ENCODE data around the gene SPATA32. TPM values are rescaled to one million over a fixed set of nuclear protein-coding genes. Genes with fewer than 3 reads are reported as not detected.

SPATA32 gene
- total and polyA plus RNA-seq, 2 experiments from 2014 or later = not detected

DNA sequence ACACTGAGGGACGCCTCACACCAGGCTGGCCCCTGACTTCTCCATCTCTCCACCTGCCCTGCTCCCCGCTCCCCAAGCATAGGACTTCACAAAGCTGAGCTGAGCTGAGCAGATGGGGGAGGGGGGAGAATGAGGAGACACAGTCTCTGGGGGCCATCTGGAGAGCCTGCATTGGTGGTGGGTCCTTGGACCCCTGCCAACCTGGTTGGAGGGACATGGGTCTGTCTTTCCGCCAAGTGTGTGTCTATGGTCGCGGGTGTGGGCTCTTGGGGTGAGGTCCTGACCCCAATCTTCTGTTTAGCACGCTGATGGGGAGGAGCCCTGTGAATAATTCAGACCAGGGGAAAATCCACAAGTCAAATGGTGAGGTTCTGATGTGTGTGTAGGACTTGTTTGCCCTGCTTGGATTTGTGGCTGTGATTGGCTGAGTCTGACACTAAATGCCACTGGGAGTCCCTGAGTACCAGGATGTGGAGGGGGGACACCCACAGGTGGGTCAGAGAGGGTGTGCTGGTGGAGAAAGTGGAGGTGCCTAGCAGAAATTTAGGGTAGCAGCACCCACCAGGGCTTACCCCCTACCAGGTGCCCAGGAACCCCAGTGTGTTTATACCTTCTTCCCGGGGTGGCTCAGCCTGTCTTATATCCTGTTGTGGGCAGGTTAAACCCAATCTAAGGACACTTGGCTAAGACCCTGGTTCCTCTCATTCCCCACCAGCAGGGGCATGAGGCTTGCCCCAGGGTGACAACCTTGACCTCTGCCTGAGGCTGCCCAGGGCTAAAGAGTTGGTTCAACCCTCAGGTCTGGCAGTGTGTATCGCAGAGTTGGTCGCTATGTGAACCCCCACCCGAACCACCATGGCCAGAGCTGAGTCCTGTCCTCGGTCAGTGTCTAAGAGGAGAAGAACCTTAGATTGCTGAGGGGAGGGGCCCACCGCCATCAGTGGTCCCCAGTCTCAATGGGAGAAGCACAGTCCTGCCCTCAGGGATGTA, 38.1 kb downstream of the SPATA32 start:
- Histone ChIP-seq H3K36me3 (ENCODE audit: insufficient read depth) (no peaks in the 10 kb centered on the region), H3K27ac (ENCODE audit: low read depth) (no peak overlapping the region), H3F3A (replicated peaks; ENCODE audit: low read depth) (0 out of 2 replicates have a peak, but pooled peaks cover 2% of the 10 kb centered on the region), H3K27me3 (ENCODE audit: insufficient read depth) (peaks cover 46% of the 10 kb centered on the region), H3K9me2 (ENCODE audit: insufficient read depth) (no peaks in the 10 kb centered on the region), H3K4me1 (ENCODE audit: insufficient read depth) (peaks cover 25% of the 10 kb centered on the region), H3K79me2 (replicated peaks; ENCODE audit: insufficient read depth) (no peaks in the 10 kb centered on the region), H4K20me1 (replicated peaks; ENCODE audit: insufficient read depth) (no peaks in the 10 kb centered on the region), H3K4me2 (no peak overlapping the region), H2AFZ (no peak overlapping the region), H3K4me3 (no peak overlapping the region)
- Mint-ChIP-seq H3K4me1 (peaks cover 41% of the 10 kb centered on the region), H3K27ac (no peak overlapping the region), H3K9me3 (no peaks in the 10 kb centered on the region; the same call in 2 of the 3 replicates), H3K4me3 (peak overlapping the region; percentile 10; the same call in 1 of the 3 replicates), H3K36me3 (ENCODE audit: low read depth) (no peaks in the 10 kb centered on the region), H3K27me3 (ENCODE audit: insufficient read depth, low read depth, poor library complexity) (peaks cover 51% of the 10 kb centered on the region)
- no peak for TF ChIP-seq JUNB (IDR thresholded peaks at IDR 0.05; ENCODE audit: unreplicated experiment)
- no peak for TF ChIP-seq NANOG (IDR thresholded peaks at IDR 0.05; ENCODE audit: borderline replicate concordance)
- TF ChIP-seq EZH2phosphoT487 (IDR thresholded peaks at IDR 0.05; ENCODE audit: unreplicated experiment) = no peak
- ATAC-seq (no peak), DNase-seq (ENCODE audit: low spot score) (no peak)

GRCh38 chr17:45222996-45223538, 38.8 kb downstream of the SPATA32 start:
- Histone ChIP-seq H3K4me3 (peak overlapping the region; percentile 85; the same call in 1 of the 2 replicates), H3K36me3 (ENCODE audit: insufficient read depth) (no peaks in the 10 kb centered on the region), H3K4me2 (peak overlapping the region; percentile 99), H3K79me2 (replicated peaks; ENCODE audit: insufficient read depth) (no peaks in the 10 kb centered on the region), H3F3A (replicated peaks; ENCODE audit: low read depth) (no peaks in the 10 kb centered on the region), H3K27ac (ENCODE audit: low read depth) (no peak overlapping the region), H4K20me1 (replicated peaks; ENCODE audit: insufficient read depth) (no peaks in the 10 kb centered on the region), H2AFZ (peak overlapping the region; percentile 98; the same call in 1 of the 2 replicates), H3K9me2 (ENCODE audit: insufficient read depth) (no peaks in the 10 kb centered on the region), H3K27me3 (ENCODE audit: insufficient read depth) (peaks cover 46% of the 10 kb centered on the region), H3K4me1 (ENCODE audit: insufficient read depth) (peaks cover 18% of the 10 kb centered on the region; the same call in 1 of the 2 replicates)
- Mint-ChIP-seq H3K4me1 (peaks cover 33% of the 10 kb centered on the region), H3K4me3 (peak overlapping the region; percentile 83), H3K36me3 (ENCODE audit: low read depth) (no peaks in the 10 kb centered on the region), H3K27me3 (ENCODE audit: insufficient read depth, low read depth, poor library complexity) (peaks cover 53% of the 10 kb centered on the region), H3K27ac (no peak overlapping the region), H3K9me3 (no peaks in the 10 kb centered on the region; the same call in 2 of the 3 replicates)
- DNase-seq (ENCODE audit: low spot score) = no peak
- ATAC-seq = no peak; the same call in 2 of the 3 replicates
- no peak for TF ChIP-seq POLR2AphosphoS5 (IDR thresholded peaks at IDR 0.05; ENCODE audit: low read depth)
- TF ChIP-seq, protein P1, sequence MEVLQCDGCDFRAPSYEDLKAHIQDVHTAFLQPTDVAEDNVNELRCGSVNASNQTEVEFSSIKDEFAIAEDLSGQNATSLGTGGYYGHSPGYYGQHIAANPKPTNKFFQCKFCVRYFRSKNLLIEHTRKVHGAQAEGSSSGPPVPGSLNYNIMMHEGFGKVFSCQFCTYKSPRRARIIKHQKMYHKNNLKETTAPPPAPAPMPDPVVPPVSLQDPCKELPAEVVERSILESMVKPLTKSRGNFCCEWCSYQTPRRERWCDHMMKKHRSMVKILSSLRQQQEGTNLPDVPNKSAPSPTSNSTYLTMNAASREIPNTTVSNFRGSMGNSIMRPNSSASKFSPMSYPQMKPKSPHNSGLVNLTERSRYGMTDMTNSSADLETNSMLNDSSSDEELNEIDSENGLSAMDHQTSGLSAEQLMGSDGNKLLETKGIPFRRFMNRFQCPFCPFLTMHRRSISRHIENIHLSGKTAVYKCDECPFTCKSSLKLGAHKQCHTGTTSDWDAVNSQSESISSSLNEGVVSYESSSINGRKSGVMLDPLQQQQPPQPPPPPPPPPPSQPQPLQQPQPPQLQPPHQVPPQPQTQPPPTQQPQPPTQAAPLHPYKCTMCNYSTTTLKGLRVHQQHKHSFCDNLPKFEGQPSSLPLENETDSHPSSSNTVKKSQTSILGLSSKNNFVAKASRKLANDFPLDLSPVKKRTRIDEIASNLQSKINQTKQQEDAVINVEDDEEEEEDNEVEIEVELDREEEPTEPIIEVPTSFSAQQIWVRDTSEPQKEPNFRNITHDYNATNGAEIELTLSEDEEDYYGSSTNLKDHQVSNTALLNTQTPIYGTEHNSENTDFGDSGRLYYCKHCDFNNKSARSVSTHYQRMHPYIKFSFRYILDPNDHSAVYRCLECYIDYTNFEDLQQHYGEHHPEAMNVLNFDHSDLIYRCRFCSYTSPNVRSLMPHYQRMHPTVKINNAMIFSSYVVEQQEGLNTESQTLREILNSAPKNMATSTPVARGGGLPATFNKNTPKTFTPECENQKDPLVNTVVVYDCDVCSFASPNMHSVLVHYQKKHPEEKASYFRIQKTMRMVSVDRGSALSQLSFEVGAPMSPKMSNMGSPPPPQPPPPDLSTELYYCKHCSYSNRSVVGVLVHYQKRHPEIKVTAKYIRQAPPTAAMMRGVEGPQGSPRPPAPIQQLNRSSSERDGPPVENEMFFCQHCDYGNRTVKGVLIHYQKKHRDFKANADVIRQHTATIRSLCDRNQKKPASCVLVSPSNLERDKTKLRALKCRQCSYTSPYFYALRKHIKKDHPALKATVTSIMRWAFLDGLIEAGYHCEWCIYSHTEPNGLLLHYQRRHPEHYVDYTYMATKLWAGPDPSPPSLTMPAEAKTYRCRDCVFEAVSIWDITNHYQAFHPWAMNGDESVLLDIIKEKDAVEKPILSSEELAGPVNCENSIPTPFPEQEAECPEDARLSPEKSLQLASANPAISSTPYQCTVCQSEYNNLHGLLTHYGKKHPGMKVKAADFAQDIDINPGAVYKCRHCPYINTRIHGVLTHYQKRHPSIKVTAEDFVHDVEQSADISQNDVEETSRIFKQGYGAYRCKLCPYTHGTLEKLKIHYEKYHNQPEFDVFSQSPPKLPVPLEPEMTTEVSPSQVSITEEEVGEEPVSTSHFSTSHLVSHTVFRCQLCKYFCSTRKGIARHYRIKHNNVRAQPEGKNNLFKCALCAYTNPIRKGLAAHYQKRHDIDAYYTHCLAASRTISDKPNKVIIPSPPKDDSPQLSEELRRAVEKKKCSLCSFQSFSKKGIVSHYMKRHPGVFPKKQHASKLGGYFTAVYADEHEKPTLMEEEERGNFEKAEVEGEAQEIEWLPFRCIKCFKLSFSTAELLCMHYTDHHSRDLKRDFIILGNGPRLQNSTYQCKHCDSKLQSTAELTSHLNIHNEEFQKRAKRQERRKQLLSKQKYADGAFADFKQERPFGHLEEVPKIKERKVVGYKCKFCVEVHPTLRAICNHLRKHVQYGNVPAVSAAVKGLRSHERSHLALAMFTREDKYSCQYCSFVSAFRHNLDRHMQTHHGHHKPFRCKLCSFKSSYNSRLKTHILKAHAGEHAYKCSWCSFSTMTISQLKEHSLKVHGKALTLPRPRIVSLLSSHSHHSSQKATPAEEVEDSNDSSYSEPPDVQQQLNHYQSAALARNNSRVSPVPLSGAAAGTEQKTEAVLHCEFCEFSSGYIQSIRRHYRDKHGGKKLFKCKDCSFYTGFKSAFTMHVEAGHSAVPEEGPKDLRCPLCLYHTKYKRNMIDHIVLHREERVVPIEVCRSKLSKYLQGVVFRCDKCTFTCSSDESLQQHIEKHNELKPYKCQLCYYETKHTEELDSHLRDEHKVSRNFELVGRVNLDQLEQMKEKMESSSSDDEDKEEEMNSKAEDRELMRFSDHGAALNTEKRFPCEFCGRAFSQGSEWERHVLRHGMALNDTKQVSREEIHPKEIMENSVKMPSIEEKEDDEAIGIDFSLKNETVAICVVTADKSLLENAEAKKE (CRISPR knock-in tag; IDR thresholded peaks at IDR 0.05) = no peak
- TF ChIP-seq, protein P2, sequence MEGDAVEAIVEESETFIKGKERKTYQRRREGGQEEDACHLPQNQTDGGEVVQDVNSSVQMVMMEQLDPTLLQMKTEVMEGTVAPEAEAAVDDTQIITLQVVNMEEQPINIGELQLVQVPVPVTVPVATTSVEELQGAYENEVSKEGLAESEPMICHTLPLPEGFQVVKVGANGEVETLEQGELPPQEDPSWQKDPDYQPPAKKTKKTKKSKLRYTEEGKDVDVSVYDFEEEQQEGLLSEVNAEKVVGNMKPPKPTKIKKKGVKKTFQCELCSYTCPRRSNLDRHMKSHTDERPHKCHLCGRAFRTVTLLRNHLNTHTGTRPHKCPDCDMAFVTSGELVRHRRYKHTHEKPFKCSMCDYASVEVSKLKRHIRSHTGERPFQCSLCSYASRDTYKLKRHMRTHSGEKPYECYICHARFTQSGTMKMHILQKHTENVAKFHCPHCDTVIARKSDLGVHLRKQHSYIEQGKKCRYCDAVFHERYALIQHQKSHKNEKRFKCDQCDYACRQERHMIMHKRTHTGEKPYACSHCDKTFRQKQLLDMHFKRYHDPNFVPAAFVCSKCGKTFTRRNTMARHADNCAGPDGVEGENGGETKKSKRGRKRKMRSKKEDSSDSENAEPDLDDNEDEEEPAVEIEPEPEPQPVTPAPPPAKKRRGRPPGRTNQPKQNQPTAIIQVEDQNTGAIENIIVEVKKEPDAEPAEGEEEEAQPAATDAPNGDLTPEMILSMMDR (conservative IDR thresholded peaks at IDR 0.05; ENCODE audit: low read depth in 2 of 2) = no peak
- TF ChIP-seq EZH2 (IDR thresholded peaks at IDR 0.05; ENCODE audit: low read depth, unreplicated experiment) = no peak
- no peak for TF ChIP-seq ZNF331 (CRISPR knock-in tag; IDR thresholded peaks at IDR 0.05; ENCODE audit: low read depth)
- TF ChIP-seq STAT1 (IDR thresholded peaks at IDR 0.05; ENCODE audit: unreplicated experiment) = no peak
- no peak for TF ChIP-seq CREB1 (CRISPR knock-in tag; IDR thresholded peaks at IDR 0.05; ENCODE audit: low read depth)
